ENCODE measurements around the gene FOXB1.

The FOXB1 gene

DNA sequence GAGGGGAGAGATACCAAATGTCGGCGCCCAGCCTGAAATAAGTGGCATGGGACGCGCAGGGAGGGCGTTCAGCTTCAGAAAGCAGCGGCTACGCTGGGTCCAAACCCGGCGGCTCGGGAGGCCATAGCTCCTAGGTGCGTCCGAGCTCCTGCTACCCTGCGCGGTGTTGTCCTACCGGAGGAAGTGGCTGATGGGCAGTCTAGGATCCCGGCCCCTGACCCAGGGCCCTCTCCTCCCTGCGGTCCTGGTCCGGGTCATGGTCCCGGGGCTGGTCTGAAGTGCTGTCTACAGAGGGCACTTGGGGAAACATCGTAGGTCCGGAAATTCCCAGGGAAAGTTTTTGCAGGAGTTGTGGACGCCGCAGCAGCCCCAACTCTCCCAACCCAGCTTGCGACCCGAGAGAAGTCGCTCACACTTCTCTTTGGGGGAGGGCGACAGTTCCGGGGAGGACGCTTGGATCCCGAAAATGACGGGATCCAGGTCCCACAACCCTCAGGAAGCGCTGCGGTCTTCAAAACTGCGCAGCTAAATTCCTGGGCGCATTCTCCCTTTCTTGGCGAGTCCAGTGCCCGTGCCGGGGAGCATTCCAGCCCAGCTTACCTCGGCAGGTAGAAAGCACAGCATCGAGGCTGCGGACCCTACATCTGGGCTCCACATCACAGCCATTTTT is 9.1 kb upstream of the FOXB1 start:
- no peak for DNase-seq (ENCODE audit: insufficient read length, low spot score)
- TF ChIP-seq POLR2A (IDR thresholded peaks at IDR 0.05; ENCODE audit: low read depth, low read length) = no peak
- FAIRE-seq = no peak

DNA sequence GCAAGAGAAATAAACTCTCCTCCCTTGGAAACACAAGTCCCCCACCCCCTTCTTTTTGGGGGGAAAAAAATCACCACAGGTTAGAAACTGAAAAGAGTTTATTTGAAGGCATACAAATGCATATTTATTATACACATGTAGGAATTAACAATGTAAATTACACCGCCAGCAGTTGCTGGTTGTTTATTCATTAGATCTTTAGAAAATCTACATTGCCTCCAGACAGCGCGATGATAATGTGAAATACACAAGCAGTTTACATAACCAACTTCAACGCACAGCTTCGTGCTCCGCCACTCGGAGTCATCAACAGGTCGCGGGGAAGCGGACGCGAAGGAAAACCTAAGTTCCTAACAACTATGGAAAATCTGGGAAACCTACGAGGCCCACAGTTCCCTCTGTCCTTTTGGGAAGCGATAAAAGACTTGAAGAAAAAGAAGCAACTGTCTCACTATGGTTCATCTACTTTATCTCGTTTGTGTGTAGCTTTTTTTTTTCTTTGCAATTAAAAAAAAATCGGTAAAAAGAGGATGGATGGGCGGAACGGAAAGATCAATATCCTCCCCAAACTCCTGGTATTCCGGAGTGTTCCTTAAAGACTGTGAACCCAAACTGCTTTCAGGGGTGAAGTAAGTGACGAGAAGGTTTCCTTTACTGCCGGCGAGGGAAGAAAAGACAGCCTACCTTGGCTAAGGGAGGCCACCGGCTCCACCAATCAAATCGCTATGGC is 8.4 kb upstream of the FOXB1 start:
- TF ChIP-seq POLR2A (IDR thresholded peaks at IDR 0.05; ENCODE audit: low read depth, low read length) = no peak
- DNase-seq (ENCODE audit: insufficient read length, low spot score) (no peak), FAIRE-seq (no peak)

DNA sequence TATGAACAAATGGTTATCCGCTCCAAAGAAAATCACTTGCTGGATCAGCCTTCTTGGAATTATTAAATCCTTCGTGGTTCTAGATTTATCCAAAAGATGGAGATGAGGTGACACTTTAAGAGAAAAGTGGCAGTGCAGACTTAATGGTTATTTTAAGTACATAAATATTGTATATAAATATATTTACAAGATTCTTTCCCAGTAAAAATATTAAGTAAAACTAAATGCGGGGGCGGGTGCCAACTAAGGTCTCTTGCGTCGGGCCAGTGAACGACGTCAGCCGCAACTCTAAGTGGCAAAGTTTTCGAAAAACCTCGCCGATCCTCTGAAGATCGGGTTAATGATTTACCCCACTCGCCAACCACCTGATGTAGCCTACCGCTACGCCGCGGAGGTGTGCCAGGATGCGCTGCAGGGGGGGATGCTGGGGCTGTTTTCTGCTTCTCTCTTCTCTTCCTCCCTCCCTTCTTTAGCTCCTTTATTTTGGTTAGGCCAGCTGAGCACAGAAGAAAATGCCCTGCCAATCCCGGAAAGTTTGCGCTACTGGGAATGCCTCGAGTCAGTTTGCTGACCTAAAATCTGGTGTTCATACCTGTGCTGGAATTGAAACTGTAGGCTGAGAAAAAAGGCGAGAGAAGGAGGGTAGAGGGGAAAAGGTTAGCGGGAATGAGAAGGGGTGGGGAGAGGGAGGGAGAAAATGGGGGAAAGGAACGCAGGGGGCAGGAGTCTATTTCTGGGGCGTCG is 7.6 kb upstream of the FOXB1 start:
- no peak for DNase-seq (ENCODE audit: insufficient read length, low spot score)
- no peak for TF ChIP-seq POLR2A (IDR thresholded peaks at IDR 0.05; ENCODE audit: low read depth, low read length)
- no peak for FAIRE-seq

DNA sequence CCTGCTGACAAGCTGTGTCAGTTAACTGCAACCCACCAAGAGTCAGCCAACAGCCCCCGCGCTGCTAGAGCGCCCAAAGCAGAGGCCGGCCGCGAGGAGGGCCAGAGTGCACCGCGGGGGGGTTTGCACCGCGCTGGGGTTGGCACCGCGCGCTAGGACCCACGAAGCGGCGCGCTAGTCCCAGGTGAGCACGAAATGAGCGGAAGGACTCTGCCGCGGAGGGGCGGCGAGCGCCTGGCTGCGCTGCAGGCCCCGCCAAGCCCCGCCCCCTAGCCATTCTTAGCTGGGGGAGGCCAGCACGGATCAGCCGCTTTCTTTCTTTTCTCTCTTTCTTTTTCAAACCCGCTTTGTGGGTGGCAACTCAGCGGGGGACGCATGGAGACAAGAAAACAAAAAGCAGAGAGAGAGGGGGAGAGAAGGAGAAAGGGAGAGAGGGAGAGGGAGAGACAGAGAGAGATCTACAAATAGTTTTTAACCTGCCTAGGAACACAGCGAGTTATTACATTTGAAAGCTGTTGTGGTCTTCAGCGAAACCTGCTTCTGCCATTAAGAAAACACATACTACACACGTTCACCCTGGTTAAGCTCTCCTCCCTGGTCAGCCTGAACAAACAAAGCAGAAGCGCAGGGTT is 6.9 kb upstream of the FOXB1 start:
- DNase-seq (ENCODE audit: insufficient read length, low spot score) = no peak
- no peak for TF ChIP-seq POLR2A (IDR thresholded peaks at IDR 0.05; ENCODE audit: low read depth, low read length)
- FAIRE-seq = no peak

DNA sequence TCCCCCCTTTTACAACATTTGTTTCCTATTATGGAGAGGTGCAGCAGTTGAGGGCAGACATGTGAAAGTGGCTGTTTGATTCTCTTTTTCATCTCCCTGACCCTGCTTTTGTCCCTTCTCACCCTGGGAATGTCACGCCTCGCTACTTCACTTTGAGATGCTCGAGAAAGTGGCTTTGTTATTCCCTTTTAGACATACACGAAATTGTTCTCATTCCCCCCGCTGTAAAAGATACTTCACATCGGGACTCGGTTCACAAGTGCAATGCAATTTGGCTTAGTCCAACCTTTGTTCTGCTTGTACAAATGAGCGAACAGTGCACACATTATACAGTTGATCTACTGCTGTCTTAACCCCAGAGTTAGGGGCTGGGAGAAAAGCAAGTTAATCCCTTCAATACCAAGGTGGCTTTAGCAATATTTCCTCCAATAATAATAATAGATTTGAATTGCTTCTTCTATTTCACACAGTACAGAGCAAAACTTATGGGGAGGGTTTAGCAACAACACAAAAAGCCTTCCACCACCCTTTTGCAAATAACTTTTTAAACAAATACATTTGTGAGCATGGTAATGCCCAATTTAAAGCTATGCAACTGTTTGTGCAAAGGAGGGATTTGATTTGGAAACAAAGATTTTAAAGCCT is 5.7 kb upstream of the FOXB1 start:
- no peak for TF ChIP-seq POLR2A (IDR thresholded peaks at IDR 0.05; ENCODE audit: low read depth, low read length)
- DNase-seq (ENCODE audit: insufficient read length, low spot score) (no peak), FAIRE-seq (no peak)

DNA sequence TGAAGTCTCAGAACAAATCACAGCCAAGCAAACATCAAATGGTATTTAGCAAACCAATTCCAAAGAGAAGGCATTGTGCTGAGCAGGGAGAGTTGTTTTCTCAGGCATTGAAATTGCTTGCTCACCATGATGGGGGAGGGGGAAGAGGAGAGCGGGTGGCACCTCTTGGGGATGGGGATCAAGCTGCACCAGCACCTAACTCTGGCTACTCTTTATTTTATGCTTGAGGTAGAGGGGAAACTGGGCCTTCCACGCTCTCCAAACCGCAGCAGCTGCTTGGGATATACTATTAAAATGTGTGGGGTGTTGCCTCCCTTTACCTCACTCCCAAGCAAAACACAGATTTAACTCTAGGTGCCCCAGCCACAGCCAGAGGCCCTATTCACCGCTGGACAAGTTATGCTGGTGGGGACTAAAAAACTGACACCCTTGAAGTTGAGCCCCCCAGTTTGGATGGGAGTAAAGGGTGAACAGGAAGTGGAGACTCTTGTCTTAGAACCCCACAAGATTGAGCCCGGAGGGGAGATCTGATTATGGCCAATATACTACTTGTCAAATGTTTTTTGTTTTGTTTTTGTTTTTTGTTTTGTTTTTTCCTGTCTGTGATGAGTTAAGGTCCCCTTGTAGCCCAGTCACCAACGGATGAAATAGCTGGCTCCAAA is 5.0 kb upstream of the FOXB1 start:
- FAIRE-seq = no peak
- TF ChIP-seq POLR2A (IDR thresholded peaks at IDR 0.05; ENCODE audit: low read depth, low read length) = no peak
- no peak for DNase-seq (ENCODE audit: insufficient read length, low spot score)

DNA sequence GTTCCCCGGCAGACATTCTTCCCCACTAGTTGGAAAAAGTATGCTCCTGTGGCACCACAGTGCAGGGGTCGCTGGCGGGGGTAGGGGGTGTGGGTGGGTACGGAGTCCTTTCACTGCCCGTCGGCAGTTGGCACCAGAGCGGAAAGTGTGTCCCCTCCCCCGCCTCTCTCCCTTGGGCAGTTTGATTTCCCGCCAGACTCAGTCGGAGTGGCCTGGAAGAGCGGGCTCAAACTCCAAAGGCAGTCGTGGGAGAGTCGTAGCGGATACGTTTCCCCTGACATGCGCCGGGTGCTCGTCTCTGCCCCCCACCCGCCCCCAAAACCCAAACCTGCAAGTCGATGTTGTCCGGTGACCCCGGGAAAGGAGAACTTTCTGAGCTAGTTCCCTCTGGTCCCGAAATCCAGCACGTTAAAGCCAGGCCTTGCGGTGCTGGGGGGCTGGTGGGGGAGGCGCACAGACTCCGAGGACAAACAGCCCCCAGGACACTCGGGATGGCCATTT is 4.4 kb upstream of the FOXB1 start:
- TF ChIP-seq POLR2A (IDR thresholded peaks at IDR 0.05; ENCODE audit: low read depth, low read length) = no peak
- DNase-seq (ENCODE audit: insufficient read length, low spot score) (no peak), FAIRE-seq (no peak)

DNA sequence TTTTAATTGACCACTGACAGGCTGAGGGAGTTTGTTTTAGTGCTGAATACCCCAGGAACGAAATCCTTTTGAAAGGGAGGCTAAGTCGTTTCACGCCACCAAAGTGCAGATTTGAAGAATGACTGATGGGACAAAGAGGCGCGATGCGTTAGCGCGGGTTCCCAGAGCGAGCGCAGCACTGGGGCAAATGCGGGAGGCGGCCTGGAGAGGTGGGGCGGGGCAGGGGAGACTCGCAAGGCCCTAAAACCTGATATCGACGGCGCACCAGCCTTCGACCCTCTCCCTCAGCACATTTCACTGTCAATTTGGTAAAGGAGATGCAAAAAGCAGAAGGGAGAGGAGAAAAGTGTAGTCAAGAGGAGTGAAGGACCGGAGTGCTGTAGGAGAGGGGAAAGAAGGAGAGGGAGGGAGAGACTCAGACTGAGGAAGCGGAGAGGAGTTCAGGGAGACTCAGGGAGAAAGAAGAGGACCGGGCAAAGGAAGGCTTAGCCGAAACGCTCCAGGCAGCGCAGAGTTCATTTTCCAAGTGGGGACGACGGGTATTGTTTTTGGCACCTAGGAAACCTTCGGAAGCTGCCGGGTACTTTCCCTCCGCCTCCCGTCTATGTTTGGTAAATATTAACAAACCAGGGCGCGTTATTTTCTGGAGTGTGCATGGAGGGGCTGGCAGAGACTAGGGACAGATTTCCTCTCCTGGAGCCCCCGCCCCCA is 3.8 kb upstream of the FOXB1 start:
- FAIRE-seq (no peak), DNase-seq (ENCODE audit: insufficient read length, low spot score) (no peak)
- TF ChIP-seq POLR2A (IDR thresholded peaks at IDR 0.05; ENCODE audit: low read depth, low read length) = no peak

DNA sequence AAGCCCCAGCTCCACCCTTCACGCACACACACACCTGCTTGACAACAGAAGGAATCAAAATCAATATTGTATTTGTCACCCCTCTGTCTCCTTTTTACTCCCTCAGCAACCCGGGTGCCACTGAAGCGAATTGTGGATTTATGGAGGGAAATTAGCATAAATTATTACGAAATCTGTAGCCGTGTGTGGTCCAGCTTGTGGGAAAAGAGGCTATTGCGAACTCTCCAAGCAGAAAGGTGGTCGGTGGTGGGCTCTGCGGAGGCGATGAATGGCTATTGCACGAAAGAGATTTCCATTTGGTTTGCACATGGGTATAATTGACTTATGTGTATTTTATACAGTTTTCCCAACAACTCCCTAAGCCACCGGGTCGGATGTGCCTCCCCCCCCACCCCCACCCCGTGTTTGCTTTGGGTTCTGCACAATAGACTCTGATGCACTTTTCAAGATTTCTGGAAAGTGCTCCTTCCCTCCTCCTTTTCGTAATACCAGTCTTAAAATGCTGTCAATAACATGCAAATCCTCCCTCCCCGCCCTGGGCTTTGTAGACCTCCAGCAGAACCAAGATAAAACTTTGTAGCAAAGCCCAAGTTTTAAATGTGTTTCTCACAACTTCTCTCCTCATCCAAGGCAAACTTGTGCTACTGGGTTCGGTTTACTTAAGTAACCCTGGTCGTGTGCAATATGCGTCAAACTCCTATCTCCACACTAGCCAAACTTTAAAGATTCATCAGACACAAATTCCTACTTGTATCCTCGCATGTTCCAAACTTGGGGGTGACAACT is 3.1 kb upstream of the FOXB1 start:
- FAIRE-seq (no peak), DNase-seq (ENCODE audit: insufficient read length, low spot score) (no peak)
- TF ChIP-seq POLR2A (IDR thresholded peaks at IDR 0.05; ENCODE audit: low read depth, low read length) = no peak

DNA sequence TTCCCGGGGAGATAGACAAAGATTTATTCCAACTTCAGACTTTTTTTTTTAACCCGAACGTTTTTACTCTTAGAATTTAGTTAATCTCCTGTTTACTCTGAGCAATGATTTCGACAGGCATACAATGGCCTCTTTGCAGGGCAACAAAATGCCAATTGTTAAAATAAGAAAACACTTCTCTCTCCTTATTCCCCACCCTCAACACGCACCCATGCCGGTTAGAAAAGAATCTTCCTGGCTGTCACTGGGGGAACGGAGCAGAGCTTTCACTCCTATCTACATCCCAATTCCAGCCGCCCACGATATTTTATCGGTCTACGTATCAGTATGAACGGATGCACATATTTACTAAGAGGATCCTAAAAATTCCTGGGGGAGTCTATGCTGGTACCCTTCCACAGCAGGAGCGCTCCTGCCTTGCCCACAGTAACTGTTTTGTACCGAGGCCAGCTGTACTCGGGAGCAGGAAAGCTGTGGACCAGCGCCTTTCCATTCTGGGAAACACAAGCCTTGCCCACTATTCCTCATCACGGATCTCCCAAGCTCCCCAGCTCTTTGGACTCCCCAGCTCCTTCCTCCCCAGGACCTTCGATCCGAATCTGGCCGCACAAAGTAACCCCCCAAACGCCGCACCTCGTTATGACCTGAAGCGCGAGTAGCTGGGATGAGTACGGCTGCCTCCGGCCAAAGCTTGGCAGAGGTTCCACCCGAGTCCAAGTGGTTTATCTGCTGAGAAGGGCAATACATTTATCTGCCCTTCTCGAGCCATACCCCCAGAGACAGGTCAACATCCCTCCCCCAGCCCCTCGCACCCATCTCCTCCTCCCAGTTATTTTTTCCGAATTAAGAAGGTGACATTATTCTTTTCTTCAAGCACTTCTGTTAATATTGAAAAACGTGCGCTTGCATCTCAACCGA is 2.2 kb upstream of the FOXB1 start:
- TF ChIP-seq POLR2A (IDR thresholded peaks at IDR 0.05; ENCODE audit: low read depth, low read length) = no peak
- DNase-seq (ENCODE audit: insufficient read length, low spot score) (no peak), FAIRE-seq (no peak)
